BJ (cell line): ENCODE data around the gene SLC41A3. TPM values are rescaled to one million over a fixed set of nuclear protein-coding genes. Genes with fewer than 3 reads are reported as not detected.

ENCODE experiments used
- CTCF ChIA-PET: fragments of 350-600 bp; formaldehyde crosslinking; extraction: SDS; loops from one replicate; lab custom pipeline; 2021; ENCODE audit warnings: antibody characterized with exemption, inconsistent platforms; lab: Yijun Ruan, JAX
- POLR2A ChIA-PET: fragments of 300-600 bp; sonication (Branson Sonifier 250); formaldehyde crosslinking; extraction: SDS; loops from one replicate; lab custom pipeline; 2021; ENCODE audit warnings: antibody characterized with exemption; lab: Charles Lee
- DNase-seq: peaks from one replicate; pipeline ENCODE4 v3.0.0-alpha.2; 2011; ENCODE audit warnings: low read depth
- H3K27me3 ChIP-seq: 2 replicates; pipeline ENCODE4 v1.6.0; 2011; ENCODE audit warnings: low read length; ENCODE audit not compliant: control insufficient read depth, insufficient read depth
- H3K36me3 ChIP-seq: 2 replicates; pipeline ENCODE4 v1.5.1; 2011; ENCODE audit warnings: low read length; ENCODE audit not compliant: control insufficient read depth, insufficient read depth
- H3K4me3 ChIP-seq: 2 replicates; pipeline ENCODE4 v1.5.1; 2011; ENCODE audit warnings: low read depth, mild to moderate bottlenecking, control low read depth, low read length
- CTCF ChIP-seq: IDR thresholded peaks from 2 replicates; pipeline ENCODE4 v1.5.1; 2011; ENCODE audit warnings: low read depth, mild to moderate bottlenecking, control low read depth, inconsistent platforms, low read length, moderate library complexity; ENCODE audit not compliant: insufficient read depth
- polyA plus RNA-seq: library from polyadenylated mRNA; depleted of rRNA; stranded (reverse); fragments of >200 nt; gene quantifications from 2 replicates; pipeline ENCODE4 v1.2.3, GENCODE V29; 2011

The SLC41A3 gene
- polyA plus RNA-seq, 1 experiment: 70.8 TPM

- Histone ChIP-seq H3K27me3 (no peaks in the 10 kb centered on the region), H3K4me3 (no peak overlapping the region), H3K36me3 (no peaks in the 10 kb centered on the region; the same call in 1 of the 2 replicates)
- DNase-seq: no peak
- POLR2A ChIA-PET: no interaction called here
- TF ChIP-seq CTCF: no peak
- CTCF ChIA-PET: no interaction called here
Measured at GRCh38 chr3:126053949-126054569, 29.9 kb downstream of the SLC41A3 start.

GRCh38 chr3:126053513-126053912 lies 30.4 kb downstream of the SLC41A3 start:
- Histone ChIP-seq H3K4me3 (no peak overlapping the region), H3K36me3 (no peaks in the 10 kb centered on the region; the same call in 1 of the 2 replicates), H3K27me3 (no peaks in the 10 kb centered on the region)
- CTCF ChIA-PET: no interaction called here
- POLR2A ChIA-PET: no interaction called here
- no peak for DNase-seq
- TF ChIP-seq CTCF: no peak

GRCh38 chr3:126052196-126053058 lies 31.5 kb downstream of the SLC41A3 start:
- DNase-seq: no peak
- H3K36me3 ChIP-seq: no peaks in the 10 kb centered on the region; the same call in 1 of the 2 replicates
- H3K27me3 ChIP-seq: no peaks in the 10 kb centered on the region
- ChIA-PET CTCF (no interaction called here), POLR2A (no interaction called here)
- H3K4me3 ChIP-seq: no peak overlapping the region
- TF ChIP-seq CTCF: no peak

GRCh38 chr3:126051741-126052140 lies 32.2 kb downstream of the SLC41A3 start:
- Histone ChIP-seq H3K27me3 (no peaks in the 10 kb centered on the region), H3K4me3 (no peak overlapping the region), H3K36me3 (no peaks in the 10 kb centered on the region; the same call in 1 of the 2 replicates)
- DNase-seq: no peak
- ChIA-PET CTCF (no interaction called here), POLR2A (no interaction called here)
- no peak for TF ChIP-seq CTCF

GRCh38 chr3:126051234-126051633 lies 32.7 kb downstream of the SLC41A3 start:
- CTCF ChIA-PET: no interaction called here

More at GRCh38 chr3:126051234-126051633, 32.7 kb downstream of the SLC41A3 start:
- no peak for TF ChIP-seq CTCF
- no peaks in the 10 kb centered on the region for H3K27me3 ChIP-seq
- POLR2A ChIA-PET: interaction anchor here (0.7 kb wide), 1 partner anchor 25 kb away, joined by 3 read pairs; no protein-coding TSS in a partner anchor
- H3K4me3 ChIP-seq: no peak overlapping the region
- no peak for DNase-seq
- H3K36me3 ChIP-seq: no peaks in the 10 kb centered on the region; the same call in 1 of the 2 replicates
